LNCAP (cell line): Measurements from ENCODE around the gene C10orf90.

ENCODE experiments used
- TF ChIP-seq, protein P1 (sequence below): fragments of 450-650 bp; IDR thresholded peaks from 2 replicates; pipeline ENCODE4 v1.5.1; 2017; ENCODE audit warnings: mild to moderate bottlenecking

The C10orf90 gene

DNA sequence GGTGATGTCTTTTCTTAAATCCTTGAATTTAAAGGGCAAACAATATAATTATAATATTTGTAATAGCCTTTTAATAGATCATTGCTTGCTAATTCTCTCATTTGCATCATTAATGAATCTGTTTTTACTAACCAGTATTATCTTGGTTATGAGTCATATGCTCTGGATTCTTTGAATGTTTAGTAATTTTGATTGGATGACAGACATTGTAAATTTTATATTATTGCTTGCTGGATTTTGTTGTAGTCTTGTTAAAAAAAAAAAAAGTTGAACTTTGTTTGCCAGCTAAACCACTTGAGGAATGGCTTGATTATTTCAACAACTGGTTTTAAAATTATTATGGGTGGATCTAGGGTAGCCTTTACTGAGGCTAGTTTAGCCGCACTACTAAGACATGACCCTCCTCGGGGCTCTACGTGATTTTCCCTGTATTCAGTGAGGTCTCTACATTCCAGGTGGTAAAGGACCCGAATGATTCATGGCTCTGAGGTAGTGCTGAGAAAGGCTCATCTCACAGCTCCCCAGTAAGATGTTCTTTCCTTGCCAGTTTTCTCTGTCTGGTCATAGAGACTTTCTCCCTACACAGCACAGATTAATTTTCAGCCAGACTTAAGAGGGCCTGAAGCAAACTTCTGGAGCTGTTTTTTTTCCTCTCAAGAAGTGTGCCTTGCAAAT, 8.5 kb downstream of the C10orf90 start:
- TF ChIP-seq, protein P1, sequence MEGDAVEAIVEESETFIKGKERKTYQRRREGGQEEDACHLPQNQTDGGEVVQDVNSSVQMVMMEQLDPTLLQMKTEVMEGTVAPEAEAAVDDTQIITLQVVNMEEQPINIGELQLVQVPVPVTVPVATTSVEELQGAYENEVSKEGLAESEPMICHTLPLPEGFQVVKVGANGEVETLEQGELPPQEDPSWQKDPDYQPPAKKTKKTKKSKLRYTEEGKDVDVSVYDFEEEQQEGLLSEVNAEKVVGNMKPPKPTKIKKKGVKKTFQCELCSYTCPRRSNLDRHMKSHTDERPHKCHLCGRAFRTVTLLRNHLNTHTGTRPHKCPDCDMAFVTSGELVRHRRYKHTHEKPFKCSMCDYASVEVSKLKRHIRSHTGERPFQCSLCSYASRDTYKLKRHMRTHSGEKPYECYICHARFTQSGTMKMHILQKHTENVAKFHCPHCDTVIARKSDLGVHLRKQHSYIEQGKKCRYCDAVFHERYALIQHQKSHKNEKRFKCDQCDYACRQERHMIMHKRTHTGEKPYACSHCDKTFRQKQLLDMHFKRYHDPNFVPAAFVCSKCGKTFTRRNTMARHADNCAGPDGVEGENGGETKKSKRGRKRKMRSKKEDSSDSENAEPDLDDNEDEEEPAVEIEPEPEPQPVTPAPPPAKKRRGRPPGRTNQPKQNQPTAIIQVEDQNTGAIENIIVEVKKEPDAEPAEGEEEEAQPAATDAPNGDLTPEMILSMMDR: no peak

- TF ChIP-seq, protein P1: no peak
Observed at GRCh38 chr10:126661356-126661755, 9.1 kb downstream of the C10orf90 start.

DNA sequence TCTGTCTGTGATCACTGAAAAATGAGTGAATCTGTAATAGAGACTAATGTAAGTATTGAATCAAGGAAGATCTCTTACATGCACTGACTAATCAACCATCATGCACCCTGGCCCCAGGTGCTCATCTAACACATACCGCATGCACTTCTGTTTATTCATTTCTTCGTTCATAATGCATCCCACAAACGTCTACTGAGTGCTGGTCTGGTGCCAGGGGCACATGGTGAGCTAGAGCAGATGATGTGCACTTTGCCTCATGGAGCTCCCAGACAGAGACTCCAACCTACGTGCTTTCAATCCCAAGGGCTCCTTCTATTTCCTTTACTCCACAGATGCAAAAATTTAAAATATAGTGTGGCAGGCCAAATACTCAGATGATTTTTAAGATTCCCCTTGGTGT, 10.7 kb downstream of the C10orf90 start:
- TF ChIP-seq, protein P1: no peak

DNA sequence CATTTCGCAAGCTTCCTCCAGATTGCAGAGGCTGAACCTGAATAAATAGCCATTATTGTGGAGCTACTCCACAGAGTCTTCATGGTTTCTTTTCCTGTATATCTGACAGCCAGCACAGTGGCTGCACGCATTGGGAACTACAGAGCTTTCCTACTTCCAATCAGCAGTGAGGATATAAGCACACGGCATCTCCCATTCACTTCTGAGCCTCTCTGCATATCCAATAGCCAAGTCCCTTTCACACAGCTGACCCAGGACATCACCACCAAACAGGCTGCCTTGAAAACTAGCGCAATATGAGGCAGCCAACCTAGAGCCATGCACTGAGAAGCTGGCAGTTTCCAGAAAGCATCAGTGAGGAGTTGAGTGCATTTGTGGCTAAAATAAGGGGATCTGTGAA, 11.6 kb downstream of the C10orf90 start:
- TF ChIP-seq, protein P1: no peak

- TF ChIP-seq, protein P1: no peak
Observed at GRCh38 chr10:126654579-126654978, 15.9 kb downstream of the C10orf90 start.

GRCh38 chr10:126651467-126651866, 19.0 kb downstream of the C10orf90 start:
- TF ChIP-seq, protein P1: no peak

DNA sequence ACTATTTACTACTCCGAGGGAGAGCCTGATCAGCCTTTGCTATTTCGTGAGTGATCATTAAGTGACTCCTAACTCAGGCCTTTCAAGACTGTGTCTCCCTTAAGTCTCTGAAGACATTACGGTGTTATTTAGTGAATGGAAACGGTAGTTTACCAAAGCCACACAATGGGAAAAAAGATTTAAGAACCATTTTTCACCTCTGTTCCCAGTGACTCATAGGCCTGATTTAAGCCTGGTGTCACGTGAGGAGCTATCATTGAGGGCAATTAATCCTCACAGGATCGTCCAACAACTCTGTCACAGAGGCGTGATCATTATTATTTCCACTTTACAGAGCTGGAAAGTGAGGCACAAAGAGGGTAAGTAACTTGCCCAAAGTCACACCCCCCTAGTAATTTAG, 20.3 kb downstream of the C10orf90 start:
- TF ChIP-seq, protein P1: no peak

DNA sequence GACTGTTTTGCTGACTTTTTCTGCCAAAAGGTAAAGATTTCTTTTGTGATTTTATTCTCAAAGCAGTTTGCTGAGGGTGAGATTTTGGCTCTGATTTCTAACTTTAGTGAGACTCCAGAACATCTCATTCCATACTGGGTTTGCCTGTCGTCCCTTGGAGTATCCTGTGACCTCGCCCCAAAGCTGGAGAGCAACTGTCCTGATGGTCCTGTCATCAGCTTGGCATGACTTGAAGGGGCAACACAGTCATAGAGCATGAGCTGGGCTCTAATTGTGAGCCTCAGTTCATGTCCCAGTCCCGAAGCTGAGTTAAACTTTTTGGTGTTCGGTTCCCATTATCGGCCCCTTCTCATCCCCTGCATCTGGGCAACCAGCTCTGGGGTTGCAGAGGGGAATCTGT, 23.4 kb downstream of the C10orf90 start:
- TF ChIP-seq, protein P1: no peak
